CD4-positive, alpha-beta T cell treated with Interleukin-1 beta for 1 hour (primary cell): ENCODE data around the gene ERI3.

Source experiments
- DNase-seq, 2 donors: peaks; one replicate each; pipeline ENCODE4 v3.0.0-alpha.2; 2020 to 2022

Gene ERI3

GRCh38 chr1:44259090-44259489, 96.0 kb downstream of the ERI3 start:
- DNase-seq: no peak

DNA sequence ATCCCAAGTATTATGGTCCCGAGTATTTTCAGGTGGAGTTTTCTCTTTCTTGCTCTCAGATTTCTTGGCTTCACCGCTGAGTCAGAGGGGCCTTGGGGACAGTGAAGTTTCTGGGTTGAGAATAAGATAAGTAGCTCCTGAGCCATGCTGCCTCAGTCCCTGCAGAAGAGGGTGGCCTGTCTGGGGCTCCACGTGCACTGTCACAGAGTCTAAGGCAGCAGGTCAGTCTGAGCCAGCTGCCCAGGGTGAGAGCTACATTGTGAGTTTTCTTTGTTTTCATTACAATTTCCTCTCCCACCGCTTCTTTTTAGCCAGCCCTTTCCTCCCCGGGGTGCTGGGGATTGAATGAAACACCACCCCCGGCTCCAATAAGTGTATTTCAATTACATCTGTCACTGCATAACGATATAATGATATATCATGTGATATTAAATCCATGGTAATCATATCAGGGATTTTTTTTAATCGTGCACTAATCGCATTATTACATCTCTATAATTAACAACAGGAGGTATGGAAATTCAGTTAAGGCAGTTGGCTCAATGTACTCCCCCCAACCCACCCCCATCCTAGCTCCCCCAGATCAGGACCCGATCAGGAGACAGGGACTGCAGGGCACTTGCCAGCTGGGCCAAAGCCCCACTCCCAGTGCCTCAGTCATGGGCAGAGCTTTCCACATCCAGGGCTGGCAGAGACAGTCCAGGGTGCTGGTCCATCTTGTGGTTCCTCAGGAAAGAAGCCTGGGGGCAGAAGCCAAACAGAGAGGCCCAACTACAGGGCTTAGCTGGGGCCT, 98.1 kb downstream of the ERI3 start:
- no peak for DNase-seq

DNA sequence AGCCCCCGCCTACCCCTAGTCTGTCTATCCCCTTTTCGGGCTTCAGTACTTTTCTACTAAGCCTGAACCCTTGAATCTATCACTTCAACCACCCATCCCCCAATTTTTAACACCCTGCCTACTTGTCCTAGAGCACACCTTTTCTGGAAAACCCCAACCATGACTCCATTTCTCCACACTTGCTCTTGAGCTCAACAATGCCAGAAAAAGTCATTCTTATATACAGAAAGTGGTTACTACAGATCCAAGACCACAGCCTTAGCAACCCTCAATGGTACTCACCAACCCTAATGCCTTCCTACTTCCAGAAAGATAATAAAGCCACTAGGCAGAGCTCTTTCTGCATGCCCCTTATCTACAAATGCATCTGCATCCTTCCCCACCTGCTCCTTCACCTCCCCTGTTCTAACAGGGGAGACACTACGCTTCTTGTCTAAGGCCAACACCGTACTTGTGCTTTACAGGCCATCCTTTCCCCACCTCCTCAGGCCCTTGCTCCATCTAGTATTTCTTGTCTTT, 100.6 kb downstream of the ERI3 start:
- no peak for DNase-seq

GRCh38 chr1:44251989-44252671, 102.9 kb downstream of the ERI3 start:
- no peak for DNase-seq

GRCh38 chr1:44251486-44251885, 103.6 kb downstream of the ERI3 start:
- DNase-seq: no peak

DNA sequence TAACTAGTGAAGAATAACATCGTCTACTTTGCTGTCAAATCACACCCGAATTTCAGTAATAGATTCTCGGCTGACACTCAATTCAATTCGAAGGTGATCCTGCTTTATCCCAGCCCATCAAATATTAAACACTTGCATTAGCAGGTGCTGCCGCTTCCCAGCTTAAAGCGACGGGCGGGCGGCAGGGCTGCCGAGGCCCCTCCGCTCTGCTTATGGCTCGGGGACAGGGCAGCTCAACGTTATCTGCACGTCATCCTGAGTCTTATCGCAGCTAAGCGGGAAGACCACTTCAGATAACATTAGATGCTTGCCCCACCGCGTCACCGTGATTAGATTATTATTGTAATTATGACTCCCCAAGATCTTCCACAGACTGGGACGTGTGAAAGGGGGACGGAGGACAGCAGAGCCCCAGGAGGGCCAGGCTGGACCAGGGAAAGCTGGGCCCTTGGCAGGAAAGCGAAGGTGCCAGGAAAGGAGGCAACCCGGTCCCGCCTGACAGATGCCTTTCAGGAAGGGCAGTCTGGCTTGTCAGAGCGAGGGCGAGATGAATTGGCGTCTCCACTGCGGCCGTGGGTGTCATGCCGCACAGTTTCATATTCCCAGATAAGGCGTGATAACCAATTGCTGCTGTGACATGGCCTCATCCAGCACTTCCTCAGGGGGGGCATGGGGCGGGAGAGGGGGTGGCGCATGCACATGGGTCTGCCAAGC, 104.8 kb downstream of the ERI3 start:
- no peak for DNase-seq

DNA sequence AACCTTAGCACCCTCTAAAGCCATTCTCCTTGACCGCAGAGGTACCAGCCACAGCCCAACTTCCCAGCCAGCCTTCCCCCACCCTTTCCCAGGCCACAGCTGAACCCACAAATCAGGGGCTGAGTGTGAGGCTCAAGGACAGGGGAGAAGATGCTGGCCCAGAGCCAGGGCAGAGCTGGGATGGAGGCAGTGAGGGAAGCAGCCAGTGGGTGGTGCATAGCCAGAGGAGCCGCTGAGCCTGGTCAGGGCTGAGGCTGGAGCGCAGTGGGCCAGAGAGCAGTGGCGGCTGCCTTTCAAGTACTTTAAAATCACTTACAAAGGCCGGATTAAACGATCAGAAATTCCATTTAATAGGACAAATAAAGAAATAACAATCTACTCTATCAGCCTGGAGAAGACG, 105.5 kb downstream of the ERI3 start:
- DNase-seq: no peak

- DNase-seq: no peak
Observed at GRCh38 chr1:44246806-44247205, 108.3 kb downstream of the ERI3 start.

DNA sequence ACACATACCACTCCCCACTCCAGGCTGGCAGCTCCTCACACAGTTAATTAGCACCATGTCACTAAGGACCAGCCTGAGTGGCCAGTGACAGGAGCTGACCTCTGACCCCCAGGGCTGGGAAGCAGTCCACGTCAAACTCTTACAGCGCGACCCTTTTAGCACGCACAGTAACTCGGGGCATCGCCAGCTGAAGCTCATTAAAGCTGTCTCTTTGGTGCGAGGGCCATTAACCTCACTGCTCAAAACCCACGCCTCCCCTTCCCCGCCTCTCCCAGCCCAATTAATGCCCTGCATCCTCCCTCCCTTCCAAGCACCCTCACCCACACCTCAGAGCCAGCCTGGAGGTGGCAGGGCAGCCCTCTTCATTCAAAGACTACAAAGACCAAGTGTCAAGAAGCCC, 110.1 kb downstream of the ERI3 start:
- DNase-seq: no peak

DNA sequence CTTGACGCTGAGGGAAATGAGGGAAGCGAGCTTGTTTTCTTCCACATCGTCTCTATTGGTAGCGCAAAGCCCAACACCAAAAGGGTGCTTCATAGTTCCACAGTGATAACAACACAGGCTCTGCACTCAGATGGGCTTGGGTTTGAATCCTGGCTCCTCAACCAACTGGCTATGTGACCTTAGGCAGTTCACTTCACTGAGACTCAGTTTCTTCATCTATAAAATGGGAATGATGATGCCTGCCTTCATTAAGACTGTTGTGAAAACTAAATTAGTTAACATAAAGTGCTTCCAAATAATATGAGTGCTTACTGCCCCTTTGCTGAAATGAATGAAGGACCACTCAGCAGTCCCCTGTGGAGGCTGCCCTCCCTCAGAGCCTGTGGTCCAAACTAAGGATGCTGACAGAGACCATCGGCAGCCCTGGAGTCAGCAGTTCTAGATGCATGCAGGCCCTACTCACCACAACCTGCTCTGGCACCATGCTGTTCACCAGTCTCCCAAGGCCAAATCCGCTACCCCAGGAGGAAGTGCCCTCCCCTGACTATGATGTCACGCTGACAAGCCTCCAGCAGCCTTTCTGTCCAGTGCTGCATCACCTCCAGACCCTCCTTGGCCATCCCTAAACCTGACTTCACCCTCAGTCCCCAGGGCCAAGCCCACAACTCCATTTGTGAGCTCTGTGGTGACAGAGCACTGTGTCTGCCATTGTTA, 111.1 kb downstream of the ERI3 start:
- DNase-seq: no peak

DNA sequence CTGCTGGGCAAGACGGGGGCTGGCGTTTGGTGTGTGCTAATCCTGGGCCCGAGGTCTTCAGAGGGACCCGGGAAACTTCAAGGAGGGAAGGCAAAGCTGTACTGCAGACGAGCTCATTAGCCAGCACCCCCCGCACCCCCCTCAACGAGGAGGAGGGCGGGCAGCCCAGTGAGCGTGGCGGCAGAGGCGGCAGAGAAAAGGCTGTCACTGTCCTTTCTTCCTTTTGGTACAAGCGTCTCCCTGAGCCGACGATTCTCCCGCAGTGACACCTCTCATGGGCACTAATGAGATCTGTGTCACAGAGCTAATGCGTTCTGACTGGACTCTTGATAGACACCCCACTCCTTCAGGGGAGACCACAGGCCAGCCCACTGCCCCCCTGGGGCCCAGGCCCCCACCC, 112.3 kb downstream of the ERI3 start:
- DNase-seq: no peak

- no peak for DNase-seq
Observed at GRCh38 chr1:44240802-44241671, 114.0 kb downstream of the ERI3 start.

- DNase-seq: no peak
Observed at GRCh38 chr1:44239961-44240371, 115.1 kb downstream of the ERI3 start.

DNA sequence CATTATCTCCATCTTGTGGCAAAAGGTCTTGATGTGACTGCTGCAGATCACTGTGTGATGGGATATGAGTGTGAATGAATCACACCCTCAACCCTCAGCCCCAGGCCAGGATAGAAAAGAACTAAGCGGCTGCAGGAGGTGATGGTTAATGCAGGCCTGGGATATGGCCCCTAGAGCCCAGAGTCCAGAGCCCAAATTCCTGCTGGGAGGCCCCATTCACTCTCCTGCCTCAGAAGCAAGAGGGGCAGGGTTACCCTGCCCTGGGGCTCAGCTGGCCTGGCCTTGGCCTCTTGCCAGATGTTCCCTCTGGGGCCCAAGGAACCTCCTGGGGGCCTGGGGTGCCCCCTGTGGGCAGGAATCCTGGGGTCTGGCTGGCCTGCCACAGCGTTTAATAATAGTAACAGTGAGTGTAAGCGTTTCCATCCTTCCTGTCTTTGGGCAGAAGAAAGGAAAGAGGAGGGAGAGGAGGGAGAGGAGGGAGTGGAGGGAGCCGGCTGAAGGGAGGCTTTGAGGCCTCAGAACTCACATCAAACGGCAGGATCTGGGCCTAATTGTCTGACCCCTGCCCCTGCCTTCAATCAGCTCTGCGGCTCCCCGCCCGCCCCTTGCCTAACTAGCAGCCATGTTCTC, 115.6 kb downstream of the ERI3 start:
- no peak for DNase-seq

DNA sequence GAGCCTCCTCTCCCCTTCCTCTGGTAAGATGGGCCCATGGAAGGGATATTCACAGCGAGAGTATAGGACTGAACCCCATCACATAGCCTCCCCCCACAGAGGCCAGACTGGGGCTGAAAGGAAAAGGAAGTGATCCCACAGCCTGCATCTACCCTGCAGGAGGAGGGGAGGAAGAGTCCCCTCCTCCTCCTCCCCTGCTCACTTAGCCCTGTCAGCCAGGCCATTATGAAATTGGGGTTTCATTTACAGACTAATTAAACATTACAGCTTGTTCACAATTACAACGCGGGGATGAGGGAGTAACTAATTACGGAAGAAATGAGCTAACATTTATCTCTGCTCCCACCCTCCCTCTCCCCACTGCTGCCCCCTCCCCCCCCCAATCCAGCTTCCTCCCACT, 116.4 kb downstream of the ERI3 start:
- no peak for DNase-seq

DNA sequence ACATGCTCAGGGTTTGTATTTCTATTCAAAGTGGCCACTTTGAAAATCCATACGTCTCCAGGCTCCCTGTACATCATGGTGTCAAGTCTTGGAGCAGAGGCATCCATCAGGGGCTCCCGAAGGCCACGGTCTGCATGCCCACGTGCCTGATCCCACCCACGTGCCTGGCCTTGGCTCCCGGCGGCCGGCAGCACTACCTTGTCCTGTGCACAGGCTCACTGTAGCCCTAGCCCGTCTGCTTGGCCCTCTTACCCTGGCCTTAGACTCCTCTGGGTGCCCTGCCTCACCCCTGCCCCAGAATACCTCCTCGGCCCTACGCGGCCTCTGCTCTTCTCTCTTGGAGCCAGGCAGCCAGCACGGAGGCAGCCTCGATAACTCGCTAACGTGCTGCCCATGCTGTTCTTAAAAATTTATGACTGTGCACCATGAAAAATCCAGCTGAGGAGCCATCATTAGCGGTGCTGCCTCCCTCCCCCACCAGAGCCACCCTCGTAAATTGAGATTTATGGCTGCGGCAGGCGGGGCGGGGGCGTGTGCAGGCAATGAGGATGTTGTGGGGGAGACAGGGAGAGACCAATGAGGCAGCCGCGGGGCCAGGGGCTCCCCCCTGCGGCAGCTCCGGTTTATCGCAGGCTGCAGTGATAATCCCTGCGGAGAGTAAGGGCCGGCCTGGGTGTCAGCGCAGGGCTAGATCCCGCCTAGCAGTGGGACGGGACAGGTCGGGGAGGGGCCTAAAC, 117.2 kb downstream of the ERI3 start:
- DNase-seq: peak; percentile 12 to 45

DNA sequence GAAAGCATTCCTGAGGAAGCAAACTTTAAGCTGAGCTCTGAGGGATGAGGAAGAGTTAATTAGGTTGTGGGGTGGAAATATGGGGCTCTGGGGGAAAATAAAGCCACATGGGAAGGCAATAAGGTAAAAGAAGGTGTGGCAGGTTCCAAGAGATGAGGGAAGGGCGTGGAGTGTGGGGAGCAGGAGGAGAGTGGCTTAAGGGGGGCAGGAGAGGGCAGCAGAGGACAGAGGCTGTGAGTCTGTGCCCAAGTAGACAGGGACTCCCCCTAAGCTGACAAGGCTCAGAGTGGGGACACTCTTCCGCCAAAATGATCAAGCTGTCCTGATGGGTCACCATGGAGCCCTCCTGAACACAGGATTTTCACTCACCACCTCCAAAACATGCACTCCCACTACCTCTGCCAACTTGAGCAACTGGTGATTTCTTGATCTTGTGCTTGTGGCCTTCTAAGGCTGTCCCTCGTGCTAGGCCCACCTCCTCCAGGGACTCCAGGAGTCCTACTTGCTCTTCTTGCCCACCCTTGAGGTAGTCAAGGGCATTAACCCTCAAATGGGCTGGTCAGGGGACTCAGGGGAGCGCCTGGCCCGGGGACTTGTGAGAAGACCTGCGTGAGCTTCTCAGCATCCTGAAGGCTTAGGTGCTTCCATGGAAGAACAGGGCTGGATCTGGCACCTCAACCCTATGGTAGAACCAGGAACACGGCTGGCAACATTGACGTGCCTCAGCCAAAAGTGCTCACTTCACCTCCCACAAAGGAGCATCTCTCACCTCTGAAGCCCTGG, 118.4 kb downstream of the ERI3 start:
- DNase-seq: no peak

GRCh38 chr1:44235808-44236207, 119.2 kb downstream of the ERI3 start:
- no peak for DNase-seq

DNA sequence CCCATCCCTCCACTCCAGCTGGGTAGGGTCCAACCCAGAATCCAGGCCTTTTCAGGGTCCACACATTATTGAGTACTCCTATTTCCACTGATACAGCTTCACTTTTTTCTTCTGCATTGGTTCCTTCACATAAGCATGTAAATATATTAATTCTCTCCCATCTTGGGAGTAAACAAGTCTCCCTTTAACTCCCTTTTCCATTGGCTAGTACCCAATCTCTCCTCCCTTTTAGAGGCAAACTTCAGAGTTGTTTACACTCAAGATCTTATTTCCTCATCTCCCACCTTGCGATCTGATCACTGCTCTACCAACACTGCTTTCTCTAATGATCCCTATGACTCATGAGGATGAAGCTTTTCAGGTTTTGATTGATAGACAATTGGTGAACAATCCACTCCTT, 121.5 kb downstream of the ERI3 start:
- no peak for DNase-seq

- DNase-seq: no peak
Observed at GRCh38 chr1:44230796-44231195, 124.3 kb downstream of the ERI3 start.
